OCI-LY7 (cell line): Measurements from ENCODE around the gene SPEN. TPM values are rescaled to one million over a fixed set of nuclear protein-coding genes. Genes with fewer than 3 reads are reported as not detected.
"Not testable (repeated sequence)": the region's sequence is repeated elsewhere in the genome, so short reads cannot be mapped to it uniquely, and the experiment has no call there.

Experiments used
- BruUV-seq: library from RNA; stranded (reverse); fragments of 400-500 nt; replicated peaks from 2 replicates; lab custom pipeline; 2021; lab: Mats Ljungman, UMichigan
- CTCF ChIA-PET: fragments of 300-600 bp; sonication (Branson Sonifier 250); formaldehyde crosslinking; loops from one replicate; lab custom pipeline; 2022; ENCODE audit warnings: antibody characterized with exemption; ENCODE audit not compliant: unreplicated experiment; lab: Charles Lee
- POLR2A ChIA-PET: fragments of 300-600 bp; sonication (Branson Sonifier 250); formaldehyde crosslinking; loops from one replicate; lab custom pipeline; 2022; ENCODE audit warnings: antibody characterized with exemption; lab: Charles Lee
- DNase-seq: peaks from one replicate; pipeline ENCODE4 v3.0.0-alpha.2; 2015; ENCODE audit warnings: low spot score
- H2AFZ ChIP-seq: fragments of 200-600 bp; sonication (generic), shearing (Covaris generic); 2 replicates; pipeline ENCODE4 v1.6.1; 2014; ENCODE audit warnings: mild to moderate bottlenecking, antibody characterized with exemption, low read length, moderate library complexity
- H3K27ac ChIP-seq: fragments of 200-600 bp; sonication (generic); 2 replicates; pipeline ENCODE4 v1.5.1; 2014; ENCODE audit warnings: mixed run types, low read depth, mild to moderate bottlenecking, moderate library complexity, low read length, inconsistent platforms; ENCODE audit not compliant: poor library complexity, severe bottlenecking
- H3K36me3 ChIP-seq: fragments of 200-600 bp; sonication (generic); 2 replicates; pipeline ENCODE4 v1.6.1; 2014; ENCODE audit warnings: mild to moderate bottlenecking, antibody characterized with exemption, low read length, moderate library complexity, mixed read lengths; ENCODE audit not compliant: insufficient read depth
- H3K4me1 ChIP-seq: fragments of 200-600 bp; sonication (generic); 2 replicates; pipeline ENCODE4 v1.5.1; 2014; ENCODE audit warnings: mild to moderate bottlenecking, low read length; ENCODE audit not compliant: insufficient read depth, poor library complexity, severe bottlenecking
- H3K4me2 ChIP-seq: fragments of 200-600 bp; sonication (generic); 2 replicates; pipeline ENCODE4 v1.6.1; 2014; ENCODE audit warnings: mild to moderate bottlenecking, low read length
- H3K4me3 ChIP-seq: fragments of 200-600 bp; sonication (generic); 2 replicates; pipeline ENCODE4 v1.5.1; 2014; ENCODE audit warnings: mild to moderate bottlenecking, low read depth, low read length; ENCODE audit not compliant: poor library complexity, severe bottlenecking
- H3K79me2 ChIP-seq: fragments of 200-600 bp; sonication (generic); 2 replicates; pipeline ENCODE4 v1.6.1; 2016; ENCODE audit warnings: low read depth, mild to moderate bottlenecking, low read length, moderate library complexity, mixed read lengths; ENCODE audit not compliant: insufficient read depth
- H3K9me2 ChIP-seq: fragments of 200-600 bp; sonication (generic); 2 replicates; pipeline ENCODE4 v1.6.1; 2016; ENCODE audit warnings: mild to moderate bottlenecking, low read length, mixed read lengths; ENCODE audit not compliant: insufficient read depth
- H3K9me3 ChIP-seq: fragments of 200-600 bp; sonication (generic); 2 replicates; pipeline ENCODE4 v1.6.1; 2014; ENCODE audit warnings: mild to moderate bottlenecking, mixed run types, low read length, mixed read lengths
- H4K20me1 ChIP-seq: fragments of 200-600 bp; sonication (generic); 2 replicates; pipeline ENCODE4 v1.6.1; 2014; ENCODE audit warnings: mild to moderate bottlenecking, antibody characterized with exemption, low read length, moderate library complexity, mixed read lengths; ENCODE audit not compliant: insufficient read depth
- CTCF ChIP-seq: fragments of 200-600 bp; sonication (generic); conservative IDR thresholded peaks from 2 replicates; pipeline ENCODE4 v1.5.1; 2014; ENCODE audit warnings: mild to moderate bottlenecking, antibody characterized with exemption, low read length, moderate library complexity, mixed read lengths
- EZH2phosphoT487 ChIP-seq: fragments of 200-600 bp; sonication (generic); IDR thresholded peaks from 2 replicates; pipeline ENCODE4 v1.6.1; 2018; ENCODE audit warnings: low read depth, borderline replicate concordance, mild to moderate bottlenecking, mixed run types, antibody characterized with exemption, low read length, moderate library complexity, mixed read lengths
- intact Hi-C: fragments of 100-400 bp; cut with micrococcal nuclease; formaldehyde crosslinking; loops from one replicate; pipeline ENCODE4 v1.10.0; 2022; ENCODE audit not compliant: unreplicated experiment
- total RNA-seq, 2 experiments: library from RNA; depleted of rRNA in 1 of 2; stranded (reverse); fragments of >200 nt in 1 of 2; shearing (Covaris generic) in 1 of 2; gene quantifications; 2 replicates each; pipeline ENCODE4 v1.2.3, GENCODE V29; 2014 to 2022

SPEN gene
- total RNA-seq, 2 experiments from 2014 or later, result 40.7 to 87.1 TPM

- intact Hi-C loops, result no loop called here
- no peaks in the 10 kb centered on the region for H3K9me2 ChIP-seq
- H3K9me3 ChIP-seq, result no peaks in the 10 kb centered on the region
- POLR2A ChIA-PET, result interaction anchor here (0.6 to 4.1 kb wide), 6 partner anchors 8 to 153 kb away, joined by 3 to 68 read pairs (median 4); no protein-coding TSS in a partner anchor
- TF ChIP-seq EZH2phosphoT487, result no peak
- H3K36me3 ChIP-seq, result peaks cover 4% of the 10 kb centered on the region
- DNase-seq, result peak; percentile 88
- CTCF ChIA-PET, result no interaction called here
- peaks cover 3% of the 10 kb centered on the region; the same call in 1 of the 2 replicates for H4K20me1 ChIP-seq
- peak overlapping the region; percentile 94 for H3K4me2 ChIP-seq
- peaks cover 47% of the 10 kb centered on the region for H3K79me2 ChIP-seq
- H3K4me1 ChIP-seq, result peaks cover 55% of the 10 kb centered on the region
- BruUV-seq, result no TSS peak
- peak overlapping the region; percentile 98 for H3K27ac ChIP-seq
- peak overlapping the region; percentile 60; the same call in 1 of the 2 replicates for H2AFZ ChIP-seq
- peak overlapping the region; percentile 87 for H3K4me3 ChIP-seq
Observed at GRCh38 chr1:15843826-15844572, 3.5 kb upstream of the SPEN start.

- H4K20me1 ChIP-seq, H3K9me2 ChIP-seq, BruUV-seq, DNase-seq, H3K36me3 ChIP-seq, H3K9me3 ChIP-seq, H2AFZ ChIP-seq, CTCF ChIA-PET: not testable (repeated sequence)
- Histone ChIP-seq H3K27ac (peak overlapping the region; percentile 98), H3K79me2 (peaks cover 66% of the 10 kb centered on the region), H3K4me2 (peak overlapping the region; percentile 94), H3K4me1 (peaks cover 61% of the 10 kb centered on the region), H3K4me3 (peak overlapping the region; percentile 87)
- intact Hi-C loops, result loop anchor here (2.0 kb wide), 1 partner anchor 31 kb away; no protein-coding TSS in a partner anchor
- POLR2A ChIA-PET, result interaction anchor here (0.6 to 1.9 kb wide), 4 partner anchors 8 to 393 kb away, joined by 3 to 6 read pairs (median 4); partner anchors contain the start of gene ZBTB17
Observed at GRCh38 chr1:15846056-15846455, 1.5 kb upstream of the SPEN start.

- intact Hi-C loops, result loop anchor here (1.0 to 2.0 kb wide), 2 partner anchors 13 to 33 kb away; no protein-coding TSS in a partner anchor
Observed at GRCh38 chr1:15847893-15848142, 311 bp downstream of the SPEN start.

More at GRCh38 chr1:15847893-15848142, 311 bp downstream of the SPEN start:
- H2AFZ ChIP-seq, result no peak overlapping the region
- BruUV-seq, result no TSS peak
- peaks cover 72% of the 10 kb centered on the region for H3K79me2 ChIP-seq
- H3K27ac ChIP-seq, result peak overlapping the region; percentile 98
- H3K4me1 ChIP-seq, result peaks cover 65% of the 10 kb centered on the region
- H4K20me1 ChIP-seq, result peaks cover 14% of the 10 kb centered on the region
- DNase-seq, result no peak
- peaks cover 14% of the 10 kb centered on the region for H3K36me3 ChIP-seq
- ChIA-PET POLR2A (interaction anchor here (0.8 to 2.4 kb wide), 5 partner anchors 9 to 23 kb away, joined by 3 to 33 read pairs (median 5); no protein-coding TSS in a partner anchor), CTCF (no interaction called here)
- H3K9me3 ChIP-seq, result no peaks in the 10 kb centered on the region
- H3K4me2 ChIP-seq, result peak overlapping the region; percentile 94
- H3K4me3 ChIP-seq, result peak overlapping the region; percentile 87
- H3K9me2 ChIP-seq, result no peaks in the 10 kb centered on the region
- no peak for TF ChIP-seq CTCF
- TF ChIP-seq EZH2phosphoT487, result no peak
